ENCODE results near the gene ITPRID2. TPM values are rescaled to one million over a fixed set of nuclear protein-coding genes. Genes with fewer than 3 reads are reported as not detected.

Gene ITPRID2
- total and polyA plus RNA-seq, 2 of the 13 experiments (the other 11 are each of a cell fraction or from before 2014, with no cell fraction given) = 44.8 to 62.3 TPM

DNA sequence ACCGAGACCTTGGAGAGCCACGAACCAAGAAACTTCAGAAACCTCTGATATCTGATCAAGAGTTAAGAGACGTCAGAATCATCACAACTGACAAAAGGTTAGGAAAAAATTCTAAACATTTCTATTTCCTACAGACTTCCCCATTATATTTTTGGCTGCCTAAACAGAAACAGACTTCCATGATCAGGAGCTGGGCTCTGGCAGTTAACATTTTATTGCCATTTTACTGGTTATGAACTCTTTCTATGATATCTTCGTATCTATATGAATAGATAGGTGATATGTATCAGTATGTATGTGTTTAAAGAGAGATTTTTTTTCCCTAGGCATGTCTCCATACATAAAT is 63.0 kb downstream of the ITPRID2 start:
- intact Hi-C loops (cut with micrococcal nuclease; ENCODE audit: unreplicated experiment) = loop anchor here (1.0 to 10.0 kb wide), 6 partner anchors 10 to 216 kb away; partner anchors contain the start of gene ITPRID2
- peak; percentile 54 for ATAC-seq

More for the DNA sequence above, 63.0 kb downstream of the ITPRID2 start:
- DNase-seq (ENCODE audit: low spot score) = no peak
- Histone ChIP-seq H3K9ac (ENCODE audit: insufficient read depth, low read depth, low read length) (peak overlapping the region; percentile 49), H3K4me3 (replicated peaks in 1 of 3; ENCODE audit: insufficient read depth in 1 of 3, low read depth in 2 of 3, low read length in 3 of 3) (peak overlapping the region; percentile 52 to 58 (median 53)), H3K4me2 (ENCODE audit: low read depth, low read length) (peak overlapping the region; percentile 61), H3K79me2 (ENCODE audit: insufficient read depth, low read length) (no peaks in the 10 kb centered on the region), H3K4me1 (ENCODE audit: insufficient read depth, low read length) (peaks cover 40% of the 10 kb centered on the region), H3K9me3 (ENCODE audit: low read length) (no peaks in the 10 kb centered on the region), H2AFZ (ENCODE audit: low read length) (peak overlapping the region; percentile 65), H3K27me3 (ENCODE audit: control insufficient read depth in 1 of 2, insufficient read depth in 2 of 2, low read length in 2 of 2) (no peaks in the 10 kb centered on the region; a peak in 1 of 5 replicates), H3K36me3 (replicated peaks in 1 of 2; ENCODE audit: control insufficient read depth in 1 of 2, insufficient read depth in 2 of 2, low read length in 2 of 2) (no peaks in the 10 kb centered on the region), H4K20me1 (ENCODE audit: insufficient read depth, low read length) (no peaks in the 10 kb centered on the region), H3K27ac (ENCODE audit: extremely low read length, insufficient read depth, low read length) (peak overlapping the region; percentile 16)
- WGBS (ENCODE audit: low lambda C conversion rate) = 3% methylated on average over 4 of the region's 4 CpGs
- in situ Hi-C loops (cut with HindIII; ENCODE audit: extremely low pct_ligation_motif_present, low pct_unique_long_range_greater_than_20kb) = no loop called here
- FAIRE-seq = no peak
- CTCF ChIA-PET (ENCODE audit: low intra/inter-chr PET ratio, low total read pairs) = interaction anchor here (0.8 to 2.8 kb wide), 3 partner anchors 51 to 217 kb away, joined by 3 to 19 read pairs (median 4); no protein-coding TSS in a partner anchor
- no TSS peak for BruUV-seq (replicated peaks)
- POLR2A ChIA-PET = no interaction called here
- TF ChIP-seq SNAPC2 (CRISPR knock-in tag; IDR thresholded peaks at IDR 0.05) (no peak), PCBP2 (optimal IDR thresholded peaks at IDR 0.05; ENCODE audit: low read depth, low read length, poor library complexity, severe bottlenecking) (no peak), MAZ (IDR thresholded peaks at IDR 0.05; ENCODE audit: borderline replicate concordance, low read depth, low read length) (no peak), MAZ (CRISPR knock-in tag; IDR thresholded peaks at IDR 0.05; ENCODE audit: low read depth) (no peak), ZNF264 (CRISPR knock-in tag; IDR thresholded peaks at IDR 0.05) (no peak), ZNF234 (CRISPR knock-in tag; conservative IDR thresholded peaks at IDR 0.05) (no peak), ZNF496 (CRISPR knock-in tag; IDR thresholded peaks at IDR 0.05; ENCODE audit: insufficient replicate concordance) (no peak), KLF13 (CRISPR knock-in tag; IDR thresholded peaks at IDR 0.05) (no peak), IKZF4 (CRISPR knock-in tag; IDR thresholded peaks at IDR 0.05; ENCODE audit: borderline replicate concordance, low read depth, not compliant biosample characterization) (no peak), RELA (CRISPR knock-in tag; IDR thresholded peaks at IDR 0.05) (no peak), ZNF839 (CRISPR knock-in tag; IDR thresholded peaks at IDR 0.05; ENCODE audit: borderline replicate concordance) (no peak)
- TF ChIP-seq, protein P1, sequence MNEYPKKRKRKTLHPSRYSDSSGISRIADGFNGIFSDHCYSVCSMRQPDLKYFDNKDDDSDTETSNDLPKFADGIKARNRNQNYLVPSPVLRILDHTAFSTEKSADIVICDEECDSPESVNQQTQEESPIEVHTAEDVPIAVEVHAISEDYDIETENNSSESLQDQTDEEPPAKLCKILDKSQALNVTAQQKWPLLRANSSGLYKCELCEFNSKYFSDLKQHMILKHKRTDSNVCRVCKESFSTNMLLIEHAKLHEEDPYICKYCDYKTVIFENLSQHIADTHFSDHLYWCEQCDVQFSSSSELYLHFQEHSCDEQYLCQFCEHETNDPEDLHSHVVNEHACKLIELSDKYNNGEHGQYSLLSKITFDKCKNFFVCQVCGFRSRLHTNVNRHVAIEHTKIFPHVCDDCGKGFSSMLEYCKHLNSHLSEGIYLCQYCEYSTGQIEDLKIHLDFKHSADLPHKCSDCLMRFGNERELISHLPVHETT (CRISPR knock-in tag; conservative IDR thresholded peaks at IDR 0.05) = no peak
- TF ChIP-seq, protein P2, sequence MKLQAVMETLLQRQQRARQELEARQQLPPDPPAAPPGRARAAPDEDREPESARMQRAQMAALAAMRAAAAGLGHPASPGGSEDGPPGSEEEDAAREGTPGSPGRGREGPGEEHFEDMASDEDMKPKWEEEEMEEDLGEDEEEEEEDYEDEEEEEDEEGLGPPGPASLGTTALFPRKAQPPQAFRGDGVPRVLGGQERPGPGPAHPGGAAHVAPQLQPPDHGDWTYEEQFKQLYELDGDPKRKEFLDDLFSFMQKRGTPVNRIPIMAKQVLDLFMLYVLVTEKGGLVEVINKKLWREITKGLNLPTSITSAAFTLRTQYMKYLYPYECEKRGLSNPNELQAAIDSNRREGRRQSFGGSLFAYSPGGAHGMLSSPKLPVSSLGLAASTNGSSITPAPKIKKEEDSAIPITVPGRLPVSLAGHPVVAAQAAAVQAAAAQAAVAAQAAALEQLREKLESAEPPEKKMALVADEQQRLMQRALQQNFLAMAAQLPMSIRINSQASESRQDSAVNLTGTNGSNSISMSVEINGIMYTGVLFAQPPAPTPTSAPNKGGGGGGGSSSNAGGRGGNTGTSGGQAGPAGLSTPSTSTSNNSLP (IDR thresholded peaks at IDR 0.05; ENCODE audit: low read depth, low read length) = 0 out of 2 replicates have a peak, but pooled peaks have one; percentile 1
- TF ChIP-seq, protein P3, sequence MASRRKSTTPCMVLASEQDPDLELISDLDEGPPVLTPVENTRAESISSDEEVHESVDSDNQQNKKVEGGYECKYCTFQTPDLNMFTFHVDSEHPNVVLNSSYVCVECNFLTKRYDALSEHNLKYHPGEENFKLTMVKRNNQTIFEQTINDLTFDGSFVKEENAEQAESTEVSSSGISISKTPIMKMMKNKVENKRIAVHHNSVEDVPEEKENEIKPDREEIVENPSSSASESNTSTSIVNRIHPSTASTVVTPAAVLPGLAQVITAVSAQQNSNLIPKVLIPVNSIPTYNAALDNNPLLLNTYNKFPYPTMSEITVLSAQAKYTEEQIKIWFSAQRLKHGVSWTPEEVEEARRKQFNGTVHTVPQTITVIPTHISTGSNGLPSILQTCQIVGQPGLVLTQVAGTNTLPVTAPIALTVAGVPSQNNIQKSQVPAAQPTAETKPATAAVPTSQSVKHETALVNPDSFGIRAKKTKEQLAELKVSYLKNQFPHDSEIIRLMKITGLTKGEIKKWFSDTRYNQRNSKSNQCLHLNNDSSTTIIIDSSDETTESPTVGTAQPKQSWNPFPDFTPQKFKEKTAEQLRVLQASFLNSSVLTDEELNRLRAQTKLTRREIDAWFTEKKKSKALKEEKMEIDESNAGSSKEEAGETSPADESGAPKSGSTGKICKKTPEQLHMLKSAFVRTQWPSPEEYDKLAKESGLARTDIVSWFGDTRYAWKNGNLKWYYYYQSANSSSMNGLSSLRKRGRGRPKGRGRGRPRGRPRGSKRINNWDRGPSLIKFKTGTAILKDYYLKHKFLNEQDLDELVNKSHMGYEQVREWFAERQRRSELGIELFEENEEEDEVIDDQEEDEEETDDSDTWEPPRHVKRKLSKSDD (CRISPR knock-in tag; IDR thresholded peaks at IDR 0.05; ENCODE audit: low read depth) = no peak
- TF ChIP-seq, protein P4, sequence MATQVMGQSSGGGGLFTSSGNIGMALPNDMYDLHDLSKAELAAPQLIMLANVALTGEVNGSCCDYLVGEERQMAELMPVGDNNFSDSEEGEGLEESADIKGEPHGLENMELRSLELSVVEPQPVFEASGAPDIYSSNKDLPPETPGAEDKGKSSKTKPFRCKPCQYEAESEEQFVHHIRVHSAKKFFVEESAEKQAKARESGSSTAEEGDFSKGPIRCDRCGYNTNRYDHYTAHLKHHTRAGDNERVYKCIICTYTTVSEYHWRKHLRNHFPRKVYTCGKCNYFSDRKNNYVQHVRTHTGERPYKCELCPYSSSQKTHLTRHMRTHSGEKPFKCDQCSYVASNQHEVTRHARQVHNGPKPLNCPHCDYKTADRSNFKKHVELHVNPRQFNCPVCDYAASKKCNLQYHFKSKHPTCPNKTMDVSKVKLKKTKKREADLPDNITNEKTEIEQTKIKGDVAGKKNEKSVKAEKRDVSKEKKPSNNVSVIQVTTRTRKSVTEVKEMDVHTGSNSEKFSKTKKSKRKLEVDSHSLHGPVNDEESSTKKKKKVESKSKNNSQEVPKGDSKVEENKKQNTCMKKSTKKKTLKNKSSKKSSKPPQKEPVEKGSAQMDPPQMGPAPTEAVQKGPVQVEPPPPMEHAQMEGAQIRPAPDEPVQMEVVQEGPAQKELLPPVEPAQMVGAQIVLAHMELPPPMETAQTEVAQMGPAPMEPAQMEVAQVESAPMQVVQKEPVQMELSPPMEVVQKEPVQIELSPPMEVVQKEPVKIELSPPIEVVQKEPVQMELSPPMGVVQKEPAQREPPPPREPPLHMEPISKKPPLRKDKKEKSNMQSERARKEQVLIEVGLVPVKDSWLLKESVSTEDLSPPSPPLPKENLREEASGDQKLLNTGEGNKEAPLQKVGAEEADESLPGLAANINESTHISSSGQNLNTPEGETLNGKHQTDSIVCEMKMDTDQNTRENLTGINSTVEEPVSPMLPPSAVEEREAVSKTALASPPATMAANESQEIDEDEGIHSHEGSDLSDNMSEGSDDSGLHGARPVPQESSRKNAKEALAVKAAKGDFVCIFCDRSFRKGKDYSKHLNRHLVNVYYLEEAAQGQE (IDR thresholded peaks at IDR 0.05; ENCODE audit: borderline replicate concordance in 1 of 2, low read depth in 1 of 2, low read length in 2 of 2) = 0 out of 4 replicates have a peak, but pooled peaks of 1 of the 2 experiments have one; percentile 21
